ENCODE measurements around the gene CAMSAP3. TPM values are rescaled to one million over a fixed set of nuclear protein-coding genes. Genes with fewer than 3 reads are reported as not detected.

The CAMSAP3 gene
- polyA plus RNA-seq, 1 of the 3 experiments (the other 2 are of a cell fraction), result 0.08 TPM

DNA sequence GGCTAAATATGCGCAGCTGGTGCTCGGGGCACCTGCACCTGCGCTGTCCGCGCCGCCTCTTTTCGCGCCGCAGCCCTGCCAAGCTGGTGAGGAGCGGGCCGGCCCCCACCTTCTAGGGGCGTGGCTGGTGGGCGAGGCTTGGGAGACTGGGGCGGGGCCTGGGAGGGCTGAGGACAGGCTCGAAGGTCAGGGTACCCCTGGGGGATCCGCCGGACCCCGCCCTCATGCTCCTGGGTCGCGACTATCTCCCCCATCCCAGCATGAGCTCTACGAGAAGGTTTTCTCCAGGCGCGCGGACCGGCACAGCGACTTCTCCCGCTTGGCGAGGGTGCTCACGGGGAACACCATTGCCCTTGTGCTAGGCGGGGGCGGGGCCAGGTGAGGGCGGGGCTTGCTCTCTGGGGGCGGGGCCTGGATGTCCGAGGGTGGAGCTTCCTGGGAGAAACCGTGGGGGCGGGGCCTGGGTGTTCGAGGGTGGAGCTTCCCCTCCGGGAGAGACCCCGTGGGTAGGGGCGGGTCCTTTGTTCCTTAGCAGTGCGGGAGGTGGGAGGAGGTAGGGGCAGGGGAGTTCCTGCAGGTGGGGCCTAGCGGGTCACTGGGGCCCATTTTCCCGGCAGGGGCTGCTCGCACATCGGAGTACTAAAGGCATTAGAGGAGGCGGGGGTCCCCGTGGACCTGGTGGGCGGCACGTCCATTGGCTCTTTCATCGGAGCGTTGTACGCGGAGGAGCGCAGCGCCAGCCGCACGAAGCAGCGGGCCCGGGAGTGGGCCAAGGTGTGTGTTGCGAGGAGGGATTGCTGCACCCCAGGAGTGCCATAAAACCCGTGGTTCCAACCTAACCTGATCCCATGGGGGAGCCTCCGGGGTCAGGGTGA, 40.4 kb upstream of the CAMSAP3 start:
- Histone ChIP-seq H3K9ac (no peak overlapping the region), H3K9me3 (no peaks in the 10 kb centered on the region), H3K9me2 (no peaks in the 10 kb centered on the region), H3K79me2 (ENCODE audit: insufficient read depth) (no peaks in the 10 kb centered on the region), H2AFZ (ENCODE audit: low read depth) (no peak overlapping the region), H4K20me1 (ENCODE audit: insufficient read depth) (no peaks in the 10 kb centered on the region), H3K4me3 (ENCODE audit: low read depth in 2 of 2, low read length in 1 of 2) (no peak overlapping the region), H3F3A (replicated peaks; ENCODE audit: insufficient read depth) (no peaks in the 10 kb centered on the region), H3K36me3 (replicated peaks in 1 of 2; ENCODE audit: control insufficient read depth in 1 of 2, insufficient read depth in 2 of 2, low read length in 1 of 2) (peaks cover 35 to 41% of the 10 kb centered on the region in 2 experiments), H3K4me1 (ENCODE audit: control insufficient read depth in 1 of 2, insufficient read depth in 2 of 2, low read depth in 1 of 2, low read length in 1 of 2) (no peaks in the 10 kb centered on the region; a peak in 1 of 4 replicates), H3K4me2 (no peak overlapping the region), H3K27ac (ENCODE audit: low read depth in 2 of 2, low read length in 1 of 2) (no peak overlapping the region), H3K27me3 (ENCODE audit: insufficient read depth) (no peaks in the 10 kb centered on the region)
- 96% methylated on average over 35 of the region's 62 CpGs for WGBS (ENCODE audit: low lambda C conversion rate)
- TF ChIP-seq CHD2 (IDR thresholded peaks at IDR 0.05; ENCODE audit: low read length, partially characterized antibody) (no peak), TEAD4 (IDR thresholded peaks at IDR 0.05; ENCODE audit: borderline replicate concordance, insufficient read depth) (no peak)
- POLR2A ChIA-PET, result no interaction called here
- CTCF ChIA-PET, result interaction anchor here (1.2 to 2.7 kb wide), 3 partner anchors 13 to 126 kb away, joined by 3 to 19 read pairs (median 5); partner anchors contain the start of gene TRAPPC5
- peak; percentile 91 for DNase-seq

- CTCF ChIA-PET, result interaction anchor here (1.4 to 4.1 kb wide), 3 partner anchors 12 to 203 kb away, joined by 3 to 28 read pairs (median 5); partner anchors contain the start of gene TRAPPC5
- Histone ChIP-seq H2AFZ (ENCODE audit: low read depth) (no peak overlapping the region), H3K27ac (ENCODE audit: low read depth in 2 of 2, low read length in 1 of 2) (no peak overlapping the region), H3K4me2 (no peak overlapping the region), H3K9me2 (no peaks in the 10 kb centered on the region), H3K4me3 (ENCODE audit: low read depth in 2 of 2, low read length in 1 of 2) (no peak overlapping the region), H3F3A (replicated peaks; ENCODE audit: insufficient read depth) (no peaks in the 10 kb centered on the region), H3K9me3 (no peaks in the 10 kb centered on the region), H3K9ac (no peak overlapping the region), H3K27me3 (ENCODE audit: insufficient read depth) (no peaks in the 10 kb centered on the region), H3K79me2 (ENCODE audit: insufficient read depth) (no peaks in the 10 kb centered on the region), H3K36me3 (replicated peaks in 1 of 2; ENCODE audit: control insufficient read depth in 1 of 2, insufficient read depth in 2 of 2, low read length in 1 of 2) (peaks cover 33 to 48% of the 10 kb centered on the region in 2 experiments), H4K20me1 (ENCODE audit: insufficient read depth) (no peaks in the 10 kb centered on the region), H3K4me1 (ENCODE audit: control insufficient read depth in 1 of 2, insufficient read depth in 2 of 2, low read depth in 1 of 2, low read length in 1 of 2) (no peaks in the 10 kb centered on the region; a peak in 1 of 4 replicates)
- no peak for DNase-seq
- POLR2A ChIA-PET, result no interaction called here
- WGBS (ENCODE audit: low lambda C conversion rate), result over 99% methylated on average over 32 of the region's 54 CpGs
- TF ChIP-seq POLR2AphosphoS5 (IDR thresholded peaks at IDR 0.05; ENCODE audit: low read depth, low read length) (no peak), FOXJ3 (CRISPR knock-in tag; IDR thresholded peaks at IDR 0.05) (no peak), ZBTB33 (IDR thresholded peaks at IDR 0.05; ENCODE audit: borderline replicate concordance, low read depth) (no peak), RXRA (IDR thresholded peaks at IDR 0.05; ENCODE audit: borderline replicate concordance, low read depth) (no peak), SMC3 (IDR thresholded peaks at IDR 0.05; ENCODE audit: low read depth, low read length) (no peak), TAF1 (IDR thresholded peaks at IDR 0.05; ENCODE audit: borderline replicate concordance, low read depth, low read length) (no peak), NRF1 (IDR thresholded peaks at IDR 0.05; ENCODE audit: low read depth, low read length) (no peak), TCF12 (IDR thresholded peaks at IDR 0.05) (no peak), RCOR1 (IDR thresholded peaks at IDR 0.05; ENCODE audit: low read length) (no peak), YY1 (IDR thresholded peaks at IDR 0.05; ENCODE audit: low read depth) (no peak), JUND (IDR thresholded peaks at IDR 0.05) (no peak)
- TF ChIP-seq, protein P1, sequence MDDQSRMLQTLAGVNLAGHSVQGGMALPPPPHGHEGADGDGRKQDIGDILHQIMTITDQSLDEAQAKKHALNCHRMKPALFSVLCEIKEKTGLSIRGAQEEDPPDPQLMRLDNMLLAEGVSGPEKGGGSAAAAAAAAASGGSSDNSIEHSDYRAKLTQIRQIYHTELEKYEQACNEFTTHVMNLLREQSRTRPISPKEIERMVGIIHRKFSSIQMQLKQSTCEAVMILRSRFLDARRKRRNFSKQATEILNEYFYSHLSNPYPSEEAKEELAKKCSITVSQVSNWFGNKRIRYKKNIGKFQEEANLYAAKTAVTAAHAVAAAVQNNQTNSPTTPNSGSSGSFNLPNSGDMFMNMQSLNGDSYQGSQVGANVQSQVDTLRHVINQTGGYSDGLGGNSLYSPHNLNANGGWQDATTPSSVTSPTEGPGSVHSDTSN (IDR thresholded peaks at IDR 0.05), result no peak
- TF ChIP-seq, protein P2, sequence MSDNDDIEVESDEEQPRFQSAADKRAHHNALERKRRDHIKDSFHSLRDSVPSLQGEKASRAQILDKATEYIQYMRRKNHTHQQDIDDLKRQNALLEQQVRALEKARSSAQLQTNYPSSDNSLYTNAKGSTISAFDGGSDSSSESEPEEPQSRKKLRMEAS (IDR thresholded peaks at IDR 0.05; ENCODE audit: low read depth), result no peak
- TF ChIP-seq, protein P3, sequence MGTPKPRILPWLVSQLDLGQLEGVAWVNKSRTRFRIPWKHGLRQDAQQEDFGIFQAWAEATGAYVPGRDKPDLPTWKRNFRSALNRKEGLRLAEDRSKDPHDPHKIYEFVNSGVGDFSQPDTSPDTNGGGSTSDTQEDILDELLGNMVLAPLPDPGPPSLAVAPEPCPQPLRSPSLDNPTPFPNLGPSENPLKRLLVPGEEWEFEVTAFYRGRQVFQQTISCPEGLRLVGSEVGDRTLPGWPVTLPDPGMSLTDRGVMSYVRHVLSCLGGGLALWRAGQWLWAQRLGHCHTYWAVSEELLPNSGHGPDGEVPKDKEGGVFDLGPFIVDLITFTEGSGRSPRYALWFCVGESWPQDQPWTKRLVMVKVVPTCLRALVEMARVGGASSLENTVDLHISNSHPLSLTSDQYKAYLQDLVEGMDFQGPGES (IDR thresholded peaks at IDR 0.05; ENCODE audit: low read depth, low read length), result no peak
- TF ChIP-seq, protein P4, sequence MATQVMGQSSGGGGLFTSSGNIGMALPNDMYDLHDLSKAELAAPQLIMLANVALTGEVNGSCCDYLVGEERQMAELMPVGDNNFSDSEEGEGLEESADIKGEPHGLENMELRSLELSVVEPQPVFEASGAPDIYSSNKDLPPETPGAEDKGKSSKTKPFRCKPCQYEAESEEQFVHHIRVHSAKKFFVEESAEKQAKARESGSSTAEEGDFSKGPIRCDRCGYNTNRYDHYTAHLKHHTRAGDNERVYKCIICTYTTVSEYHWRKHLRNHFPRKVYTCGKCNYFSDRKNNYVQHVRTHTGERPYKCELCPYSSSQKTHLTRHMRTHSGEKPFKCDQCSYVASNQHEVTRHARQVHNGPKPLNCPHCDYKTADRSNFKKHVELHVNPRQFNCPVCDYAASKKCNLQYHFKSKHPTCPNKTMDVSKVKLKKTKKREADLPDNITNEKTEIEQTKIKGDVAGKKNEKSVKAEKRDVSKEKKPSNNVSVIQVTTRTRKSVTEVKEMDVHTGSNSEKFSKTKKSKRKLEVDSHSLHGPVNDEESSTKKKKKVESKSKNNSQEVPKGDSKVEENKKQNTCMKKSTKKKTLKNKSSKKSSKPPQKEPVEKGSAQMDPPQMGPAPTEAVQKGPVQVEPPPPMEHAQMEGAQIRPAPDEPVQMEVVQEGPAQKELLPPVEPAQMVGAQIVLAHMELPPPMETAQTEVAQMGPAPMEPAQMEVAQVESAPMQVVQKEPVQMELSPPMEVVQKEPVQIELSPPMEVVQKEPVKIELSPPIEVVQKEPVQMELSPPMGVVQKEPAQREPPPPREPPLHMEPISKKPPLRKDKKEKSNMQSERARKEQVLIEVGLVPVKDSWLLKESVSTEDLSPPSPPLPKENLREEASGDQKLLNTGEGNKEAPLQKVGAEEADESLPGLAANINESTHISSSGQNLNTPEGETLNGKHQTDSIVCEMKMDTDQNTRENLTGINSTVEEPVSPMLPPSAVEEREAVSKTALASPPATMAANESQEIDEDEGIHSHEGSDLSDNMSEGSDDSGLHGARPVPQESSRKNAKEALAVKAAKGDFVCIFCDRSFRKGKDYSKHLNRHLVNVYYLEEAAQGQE (IDR thresholded peaks at IDR 0.05; ENCODE audit: low read depth, low read length), result no peak
Measured at GRCh38 chr19:7556696-7557315, 38.9 kb upstream of the CAMSAP3 start.

All from SK-N-SH (cell line).